Measurements from ENCODE around the gene TRAPPC4.
"Not testable (repeated sequence)": the region's sequence is repeated elsewhere in the genome, so short reads cannot be mapped to it uniquely, and the experiment has no call there.

The TRAPPC4 gene

DNA sequence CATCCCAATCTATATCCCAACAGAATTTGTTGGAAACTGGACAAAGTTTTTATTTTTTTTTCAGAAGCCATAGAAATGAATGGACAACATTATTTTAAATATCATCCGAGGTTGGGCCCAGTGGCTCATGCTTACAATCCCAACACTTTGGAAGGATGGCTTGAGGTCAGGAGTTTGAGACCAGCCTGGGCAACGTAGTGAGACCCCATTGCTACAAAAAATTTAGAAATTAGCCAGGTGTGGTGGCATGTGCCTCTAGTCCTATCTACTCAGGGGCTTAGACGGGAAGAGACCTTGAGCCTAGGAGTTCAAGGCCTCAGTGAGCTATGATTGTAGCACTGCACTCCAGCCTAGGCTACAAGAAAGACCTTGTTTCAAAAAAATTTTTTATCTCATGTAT lies 16.2 kb downstream of the TRAPPC4 start:
- no peak for DNase-seq

DNA sequence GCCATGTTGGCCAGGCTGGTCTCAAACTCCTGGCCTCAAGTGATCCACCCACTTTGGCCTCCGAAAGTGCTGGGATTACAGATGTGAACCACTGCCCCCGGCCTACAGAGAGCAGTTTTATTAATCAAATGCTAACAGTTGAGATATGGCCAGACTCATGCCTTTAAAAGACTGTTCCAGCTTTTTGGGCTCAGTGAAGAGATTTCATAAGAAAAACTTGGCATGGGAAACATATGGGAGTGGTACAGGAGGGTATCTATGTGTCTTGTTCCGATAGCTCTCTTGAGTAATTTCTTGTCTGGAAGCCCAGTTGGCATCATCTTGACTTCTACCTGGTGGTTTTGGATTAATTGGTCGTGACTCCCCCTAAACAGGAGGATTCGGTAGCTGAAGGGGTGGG lies 20.3 kb downstream of the TRAPPC4 start:
- no peak for DNase-seq

DNA sequence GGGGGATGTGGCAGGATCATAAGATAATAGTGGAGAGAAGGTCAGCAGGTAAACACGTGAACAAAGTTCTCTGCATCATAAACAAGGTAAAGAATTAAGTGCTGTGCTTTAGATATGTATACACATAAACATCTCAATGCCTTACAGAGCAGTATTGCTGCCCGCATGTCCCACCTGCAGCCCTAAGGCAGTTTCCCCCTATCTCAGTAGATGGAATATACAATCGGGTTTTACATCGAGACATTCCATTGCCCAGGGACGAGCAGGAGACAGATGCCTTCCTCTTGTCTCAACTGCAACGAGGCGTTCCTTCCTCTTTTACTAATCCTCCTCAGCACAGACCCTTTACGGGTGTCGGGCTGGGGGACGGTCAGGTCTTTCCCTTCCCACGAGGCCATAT lies 20.9 kb downstream of the TRAPPC4 start:
- not testable (repeated sequence) for DNase-seq

DNA sequence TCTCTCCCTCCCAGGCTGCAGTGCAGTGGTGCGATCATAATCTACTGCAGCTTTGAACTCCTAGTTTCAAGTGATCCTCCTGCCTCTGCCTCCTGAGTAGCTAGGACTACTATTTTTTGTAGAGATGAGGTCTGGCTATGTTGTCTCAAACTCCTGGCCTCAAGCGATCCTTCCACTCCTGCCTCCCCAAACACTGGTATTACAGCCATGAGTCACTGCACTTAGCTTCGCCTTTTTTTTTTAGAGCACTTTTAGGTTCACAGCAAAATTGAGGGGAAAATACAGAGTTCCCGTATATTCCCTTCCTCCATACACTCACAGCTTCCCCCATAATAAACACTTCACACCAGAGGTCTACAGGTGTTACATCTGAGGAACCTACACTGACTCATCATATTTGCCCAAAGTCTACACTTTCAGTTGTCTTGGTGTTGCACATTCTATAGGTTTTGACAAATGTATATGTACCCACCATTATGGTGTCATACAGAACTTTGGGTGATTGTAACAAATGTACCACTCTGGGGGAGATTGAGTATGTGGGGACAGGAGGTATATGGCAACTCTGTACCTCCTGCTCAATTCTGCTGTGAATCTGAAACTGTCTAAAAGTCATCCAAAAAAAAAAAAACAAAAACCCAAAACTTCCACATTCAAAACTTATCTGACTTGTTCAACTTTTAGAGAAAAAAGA lies 23.4 kb downstream of the TRAPPC4 start:
- DNase-seq = no peak

DNA sequence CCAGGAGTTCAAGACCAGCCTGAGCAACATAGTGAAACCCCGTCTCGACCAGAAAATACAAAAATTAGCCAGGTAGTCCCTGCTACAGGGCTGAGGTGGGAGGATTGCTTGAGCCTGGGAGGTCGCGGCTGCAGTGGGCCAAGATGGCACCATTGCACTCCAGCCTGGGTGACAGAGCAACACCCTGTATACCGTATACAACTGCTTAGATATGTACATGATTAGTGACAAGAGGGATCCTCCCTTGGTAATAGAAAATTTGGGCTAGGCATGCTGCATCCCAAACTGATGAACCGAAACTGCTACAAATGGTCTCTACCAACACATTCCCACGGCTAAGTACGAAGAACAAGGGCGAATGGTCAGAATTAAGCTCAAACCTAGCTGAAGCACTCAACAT lies 24.4 kb downstream of the TRAPPC4 start:
- no peak for DNase-seq

DNA sequence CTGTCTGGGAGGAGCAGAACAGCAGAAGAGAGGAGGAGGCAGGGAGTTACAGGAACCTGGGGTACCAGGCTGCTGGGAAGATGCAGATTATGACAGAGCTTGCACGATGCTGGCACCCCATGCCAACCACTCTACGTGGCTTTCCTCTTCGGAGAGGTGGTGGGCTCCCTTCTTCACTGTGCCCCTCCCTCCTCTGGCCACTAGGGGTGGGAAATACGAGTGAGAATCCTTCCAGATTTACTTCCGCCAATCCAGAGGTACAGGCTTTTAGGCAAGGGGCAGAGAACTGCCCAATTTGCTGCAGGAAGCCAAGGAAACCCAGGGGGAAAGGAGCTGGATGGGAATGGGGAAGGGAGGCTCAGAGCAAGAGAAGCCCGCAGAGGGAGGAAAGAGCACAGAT lies 26.1 kb downstream of the TRAPPC4 start:
- DNase-seq = no peak

DNA sequence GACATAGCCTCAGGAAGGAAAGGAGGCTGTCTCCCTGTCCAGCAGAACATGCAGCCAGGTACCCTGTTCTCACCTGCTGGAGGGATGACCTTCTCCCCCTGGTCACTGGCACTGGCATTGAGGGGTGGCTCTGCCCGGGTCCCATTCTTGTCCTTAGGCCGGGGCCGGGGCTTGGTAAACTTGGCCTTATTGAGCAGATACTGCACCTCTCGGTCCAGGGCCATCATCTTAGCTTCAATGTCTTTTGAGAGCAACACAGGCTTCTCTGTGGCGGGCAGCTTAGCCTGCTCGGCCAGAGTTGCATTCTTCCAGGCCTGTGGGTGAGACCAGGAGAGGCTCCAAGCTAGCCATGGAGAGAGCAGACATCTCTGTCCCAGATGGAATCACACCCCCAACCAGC lies 27.9 kb downstream of the TRAPPC4 start:
- DNase-seq = no peak

DNA sequence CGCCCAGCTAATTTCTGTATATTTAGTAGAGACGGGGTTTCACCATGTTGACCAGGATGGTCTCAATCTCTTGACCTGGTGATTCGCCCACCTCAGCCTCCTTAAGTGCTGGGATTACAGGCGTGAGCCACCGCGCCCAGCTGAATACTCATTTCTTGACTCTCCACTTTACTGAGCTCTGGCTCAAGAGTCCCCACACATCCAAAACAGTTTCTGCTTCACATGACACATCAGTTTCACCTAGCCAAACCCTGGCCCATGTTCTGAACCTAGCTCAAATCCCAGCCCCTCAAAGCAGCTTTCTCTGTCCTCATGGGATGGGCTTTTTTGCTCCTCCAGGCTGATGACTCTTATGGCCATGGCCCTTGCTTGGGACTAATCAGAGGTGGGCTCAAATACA lies 28.6 kb downstream of the TRAPPC4 start:
- DNase-seq = no peak

DNA sequence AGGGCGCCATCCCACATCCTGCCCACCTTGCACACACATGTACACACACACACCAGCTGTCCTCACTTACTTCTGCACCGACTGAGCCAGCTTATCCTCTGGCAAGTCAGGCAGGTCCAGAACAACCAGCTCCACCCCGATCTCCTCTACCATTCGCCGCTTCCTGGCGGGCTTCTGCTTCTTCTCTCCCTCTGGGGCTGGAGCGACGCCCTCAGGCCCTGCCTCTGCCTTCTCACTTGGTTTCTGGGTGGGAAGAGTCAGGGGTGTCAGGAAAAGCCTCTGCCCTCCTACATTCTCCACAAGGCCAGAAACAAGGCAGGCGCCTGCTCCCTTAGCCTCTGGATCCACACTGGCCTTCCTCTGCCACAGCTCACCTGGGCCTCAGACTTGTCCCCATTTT lies 30.1 kb downstream of the TRAPPC4 start:
- no peak for DNase-seq

DNA sequence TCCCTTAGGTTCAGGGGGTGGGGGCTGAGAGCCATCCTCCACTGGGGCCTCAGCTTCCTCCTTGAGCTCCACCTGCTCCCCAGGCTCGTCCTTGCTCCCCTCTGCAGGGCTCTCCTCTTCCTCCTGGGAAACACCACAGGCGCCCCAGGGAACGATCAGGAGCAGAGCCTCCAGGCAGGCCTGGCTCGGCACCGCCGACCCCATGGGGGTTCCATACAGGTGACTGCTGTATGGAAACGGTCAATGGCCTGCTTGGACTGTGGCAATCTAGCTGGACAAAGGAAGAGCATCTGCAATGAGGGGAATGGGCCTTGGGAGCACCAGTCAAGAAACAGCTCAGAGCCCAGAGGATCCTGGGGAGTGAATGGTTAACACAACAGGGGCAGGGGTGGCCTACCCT lies 30.5 kb downstream of the TRAPPC4 start:
- DNase-seq = no peak

DNA sequence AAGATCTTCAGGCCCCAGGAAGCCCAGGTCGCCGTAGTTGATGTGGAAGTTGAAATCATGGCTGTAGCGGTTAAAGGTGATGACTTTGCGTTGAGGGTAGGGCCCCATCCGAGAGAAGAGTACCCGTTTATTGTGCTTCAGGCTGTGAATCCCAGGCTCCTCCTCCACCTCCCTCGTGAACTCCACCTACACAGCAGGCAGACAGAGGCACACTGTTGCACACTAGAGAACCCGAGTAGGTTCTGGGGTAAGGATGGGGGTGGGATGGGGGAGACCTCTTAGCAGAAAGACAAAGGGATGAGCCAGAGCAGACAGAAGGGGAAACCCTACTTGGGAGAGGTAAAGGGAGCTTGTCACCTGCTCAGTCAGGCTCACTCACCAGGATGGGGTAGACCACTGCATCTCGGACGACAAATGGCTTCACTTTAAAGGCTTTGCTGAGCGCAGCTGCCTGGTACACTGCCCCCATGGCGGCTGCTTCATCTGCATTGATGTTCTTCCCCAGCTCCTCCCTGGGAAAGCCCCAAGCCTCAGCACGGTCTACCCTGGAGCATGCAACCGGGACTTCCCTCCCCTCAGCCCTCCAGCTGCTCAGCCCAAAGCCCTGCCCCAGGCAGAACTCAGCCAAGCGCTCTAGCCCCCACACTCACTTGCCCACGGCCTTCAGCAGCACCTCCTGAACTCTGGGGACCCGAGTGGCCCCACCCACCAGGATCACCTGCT lies 33.0 kb downstream of the TRAPPC4 start:
- DNase-seq = no peak

DNA sequence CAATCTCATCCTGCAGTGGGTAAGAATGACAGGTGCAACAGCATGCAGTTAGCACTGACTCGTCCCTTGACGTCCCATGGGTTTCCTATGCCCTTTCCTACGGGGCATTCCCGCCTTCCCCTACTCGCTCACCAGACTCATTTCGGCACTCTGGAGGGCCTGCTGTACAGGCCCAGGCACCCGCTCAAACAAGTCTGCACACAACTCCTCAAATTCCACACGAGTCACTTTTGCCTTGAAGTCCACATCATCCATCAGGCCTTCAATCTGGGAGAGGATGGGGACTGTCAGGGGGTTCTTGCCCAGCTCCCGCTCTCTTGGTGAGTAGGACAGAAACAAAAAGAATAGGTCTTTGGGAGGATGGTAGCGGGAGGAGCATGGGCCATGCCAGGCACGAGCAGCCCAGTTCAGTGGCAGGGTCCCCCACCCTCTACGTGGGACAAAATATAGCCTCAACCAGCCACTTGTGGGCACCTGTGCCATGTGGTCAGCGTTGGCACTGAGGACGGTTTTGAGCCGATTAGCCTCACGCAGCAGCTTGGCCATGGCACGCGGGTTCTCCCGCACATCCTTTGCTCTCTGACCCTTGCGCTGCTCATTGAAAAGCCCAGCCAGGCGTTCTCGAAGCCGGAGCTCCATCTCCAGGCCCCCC lies 33.7 kb downstream of the TRAPPC4 start:
- no peak for DNase-seq

DNA sequence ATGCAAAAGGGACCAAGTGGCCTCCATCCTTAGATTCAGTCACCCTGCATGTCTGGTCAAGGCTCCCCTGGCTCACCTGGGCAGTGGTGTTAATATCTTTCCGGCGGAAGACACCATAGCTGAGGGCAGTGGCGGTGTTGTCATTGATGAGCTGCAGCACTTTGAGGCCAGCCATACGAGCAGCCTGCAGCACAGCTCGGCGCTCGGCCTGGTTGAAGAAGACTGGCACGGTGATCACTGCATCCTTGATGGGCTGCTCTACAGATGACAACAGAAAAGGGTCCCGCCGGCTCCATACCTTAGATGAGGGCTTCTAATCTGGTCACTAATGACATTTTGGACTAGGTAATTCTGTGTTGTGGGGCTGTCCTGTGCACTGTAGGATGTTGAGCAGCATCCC lies 35.9 kb downstream of the TRAPPC4 start:
- DNase-seq = no peak

DNA sequence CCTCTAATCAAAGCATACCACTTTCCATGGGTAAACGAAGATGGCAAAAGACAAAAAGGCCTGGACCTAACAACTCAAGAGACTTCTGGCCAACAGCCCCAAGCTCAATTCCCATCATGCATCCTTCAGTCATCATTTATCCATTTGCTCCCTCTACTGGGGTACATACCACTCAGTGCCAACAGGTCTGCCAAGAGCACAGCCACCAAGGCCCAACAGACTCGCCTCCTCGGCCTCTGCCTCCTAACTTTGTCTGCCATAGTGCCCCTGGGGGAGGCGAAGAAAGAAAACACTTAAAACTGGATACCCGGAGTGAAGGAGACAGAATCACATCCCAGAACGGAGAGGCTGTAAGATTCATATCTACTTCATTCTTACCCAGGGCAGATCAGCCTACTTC lies 37.3 kb downstream of the TRAPPC4 start:
- no peak for DNase-seq

DNA sequence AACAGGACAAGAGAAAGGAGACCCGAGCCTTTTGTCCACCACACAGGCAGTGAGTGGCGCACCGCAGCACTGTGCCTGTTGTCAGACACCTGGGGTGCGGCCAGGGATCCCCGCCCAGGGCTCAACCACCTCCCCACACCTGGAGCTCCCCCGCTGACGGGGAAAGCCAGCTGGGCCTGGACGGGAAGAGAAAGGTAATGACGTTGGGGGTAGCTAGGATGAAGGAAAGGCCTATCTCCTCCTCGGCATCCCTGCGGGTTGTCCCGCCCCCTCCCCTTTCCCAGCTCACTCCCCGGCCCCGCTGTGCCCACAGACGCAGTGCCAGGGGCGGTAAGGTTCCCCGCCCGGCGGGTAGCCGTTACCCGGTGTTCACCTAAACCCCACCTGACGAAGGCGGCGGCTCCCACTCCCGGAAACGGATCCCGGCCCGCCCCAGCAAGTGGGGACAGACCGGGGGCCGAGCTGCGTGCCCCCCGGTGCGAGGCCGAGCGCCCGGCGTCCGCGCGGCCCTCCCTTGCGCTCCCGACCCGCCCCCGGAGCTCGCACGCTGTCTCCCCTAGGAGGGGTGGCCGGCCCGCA lies 37.9 kb downstream of the TRAPPC4 start:
- DNase-seq = no peak

DNA sequence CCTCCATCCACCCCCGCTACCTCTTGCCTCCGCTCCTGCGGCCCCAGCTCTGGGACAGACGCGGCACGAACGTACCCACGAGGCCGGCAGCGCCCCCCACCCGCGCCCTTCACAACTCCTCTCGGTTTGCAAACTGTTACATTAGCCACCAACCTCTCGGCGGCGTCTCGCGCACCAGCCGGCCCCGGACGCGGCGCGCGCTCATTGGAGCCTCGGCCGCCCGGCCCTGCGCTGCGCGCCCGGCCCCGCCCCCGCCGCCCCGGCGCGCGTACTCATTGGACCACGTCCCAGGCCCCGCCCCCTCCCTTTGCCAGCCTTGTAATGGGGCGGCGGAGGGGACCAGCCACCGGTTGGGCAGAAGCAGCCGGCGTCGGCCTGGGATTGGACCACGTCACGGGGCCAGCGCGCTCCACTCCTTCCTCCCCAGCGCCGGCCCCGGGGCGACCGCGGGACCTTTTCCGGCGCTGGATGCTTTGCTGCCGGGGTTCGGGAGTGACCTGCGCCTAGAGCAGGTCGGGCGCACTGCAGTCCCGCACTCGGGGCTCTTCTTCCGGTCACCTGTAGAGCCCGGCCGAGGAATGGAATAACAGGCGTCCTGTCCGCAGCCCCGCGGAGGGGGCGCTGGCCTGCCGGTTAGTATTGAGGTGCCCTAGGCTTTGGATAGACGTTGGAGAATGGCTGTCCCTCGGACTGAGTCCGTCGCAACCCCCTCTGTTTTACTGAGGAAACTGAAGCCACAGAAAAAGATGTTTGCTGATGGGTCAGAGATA lies 38.6 kb downstream of the TRAPPC4 start, which contains the start of gene HYOU1:
TSS of gene HYOU1 (minus strand) at position 206 of the 770 bp plus-strand sequence. CDS start 1,045 bp downstream, outside the sequence.
- DNase-seq = peak; percentile 35

DNA sequence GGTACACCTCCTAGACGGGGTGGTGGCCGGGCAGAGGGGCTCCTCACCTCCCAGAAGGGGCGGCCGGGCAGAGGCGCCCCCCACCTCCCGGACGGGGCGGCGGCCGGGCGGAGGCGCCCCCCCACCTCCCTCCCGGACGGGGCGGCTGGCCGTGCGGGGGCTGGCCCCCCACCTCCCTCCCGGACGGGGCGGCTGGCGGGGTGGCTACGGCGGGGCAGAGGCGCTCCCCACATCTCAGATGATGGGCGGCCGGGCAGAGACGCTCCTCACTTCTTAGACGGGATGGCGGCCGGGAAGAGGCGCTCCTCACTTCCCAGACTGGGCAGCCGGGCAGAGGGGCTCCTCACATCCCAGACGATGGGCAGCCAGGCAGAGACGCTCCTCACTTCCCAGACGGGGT lies 40.6 kb downstream of the TRAPPC4 start:
- not testable (repeated sequence) for DNase-seq

DNA sequence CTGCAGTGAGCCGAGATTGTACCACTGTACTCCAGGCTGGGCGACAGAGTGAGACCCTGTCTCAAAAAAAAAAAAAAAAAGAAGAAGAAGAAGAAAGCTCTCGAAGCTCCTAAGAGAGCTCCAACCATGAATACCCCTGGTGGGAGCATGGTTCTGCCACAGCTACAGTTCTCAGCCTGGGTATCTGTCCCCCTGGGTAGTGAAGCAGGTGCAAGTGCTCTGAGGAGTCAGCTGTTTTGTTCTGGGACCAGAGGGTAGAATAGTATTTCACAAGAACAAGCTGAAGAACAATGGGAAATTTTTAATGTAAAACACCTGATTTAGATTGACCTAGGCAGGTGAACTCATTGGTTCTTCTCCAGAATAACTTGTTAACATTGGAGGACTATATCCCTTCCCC lies 42.7 kb downstream of the TRAPPC4 start:
- DNase-seq = no peak

DNA sequence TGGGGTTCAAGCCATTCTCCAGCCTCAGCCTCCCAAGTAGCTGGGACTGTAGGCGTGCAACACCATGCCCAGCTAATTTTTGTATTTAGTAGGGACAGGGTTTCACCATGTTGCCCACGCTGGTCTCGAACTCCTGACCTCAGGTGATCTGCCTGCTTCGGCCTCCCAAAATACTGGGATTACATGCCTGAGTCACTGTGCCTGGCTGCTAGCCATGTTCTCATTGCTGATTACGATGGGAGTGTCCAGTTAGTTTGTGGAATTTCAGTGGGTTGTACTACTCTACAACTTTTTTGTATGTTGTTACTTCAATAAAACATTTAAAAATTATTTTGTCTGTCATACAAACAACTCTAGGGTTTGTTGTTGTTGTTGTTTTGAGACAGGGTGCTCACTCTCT lies 44.2 kb downstream of the TRAPPC4 start:
- DNase-seq = no peak

DNA sequence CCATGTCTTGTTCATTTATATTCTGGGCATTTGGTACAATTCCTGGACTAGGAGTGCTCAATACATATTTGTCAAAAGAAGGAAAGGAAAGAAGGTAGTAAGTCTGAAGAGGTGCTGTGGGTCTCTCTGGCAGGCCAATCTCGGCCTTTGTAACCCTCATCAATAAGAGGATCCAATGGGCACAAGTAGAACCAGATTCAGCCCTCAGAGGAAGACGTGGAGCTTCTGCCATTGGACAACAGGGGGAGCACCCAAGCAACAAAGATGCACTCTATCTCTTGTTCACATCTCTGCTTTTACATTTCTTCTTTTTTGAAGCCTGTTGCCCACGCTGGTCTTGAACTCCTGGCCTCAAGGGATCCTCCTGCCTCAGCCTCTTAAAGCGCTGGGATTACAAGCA lies 46.8 kb downstream of the TRAPPC4 start:
- no peak for DNase-seq

DNA sequence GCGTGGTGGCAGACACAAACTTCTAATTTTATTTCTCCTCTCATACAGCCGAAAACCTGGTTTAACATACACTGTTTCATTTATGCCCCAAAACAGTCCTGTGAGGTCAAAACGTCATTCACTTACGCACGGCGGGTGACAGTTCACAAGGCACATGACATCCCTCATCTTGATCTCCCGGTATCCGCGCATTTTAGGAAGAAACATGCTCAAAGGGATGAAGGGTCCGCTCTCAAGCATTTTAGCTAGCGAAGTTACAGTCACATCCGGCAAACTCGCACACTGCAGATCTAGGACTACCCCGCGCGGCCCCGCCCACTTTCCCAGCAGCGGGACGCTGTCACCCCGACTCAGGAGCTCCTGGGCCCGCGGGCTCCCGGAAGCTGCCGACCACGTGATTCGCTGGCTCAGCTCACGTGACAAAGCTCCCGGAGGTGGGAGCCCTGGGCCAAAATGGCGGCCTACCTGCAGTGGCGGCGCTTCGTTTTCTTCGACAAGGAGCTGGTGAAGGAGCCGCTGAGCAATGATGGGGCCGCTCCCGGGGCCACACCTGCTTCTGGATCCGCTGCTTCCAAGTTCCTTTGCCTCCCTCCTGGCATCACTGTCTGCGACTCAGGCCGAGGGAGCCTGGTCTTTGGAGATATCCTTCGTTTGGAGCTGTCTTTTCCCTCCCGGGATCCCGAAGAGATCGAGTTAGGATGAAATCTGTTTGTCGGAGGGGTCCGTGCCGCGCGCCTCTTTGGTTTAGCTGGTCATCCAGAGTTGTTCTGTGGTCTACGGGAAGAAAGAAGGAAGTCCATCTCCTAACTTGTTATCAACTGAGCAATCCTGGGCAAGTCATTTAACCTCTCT lies 49.0 kb downstream of the TRAPPC4 start, which contains the start of gene VPS11:
TSS of gene VPS11 (plus strand) at position 448 of the 852 bp plus-strand sequence. CDS start at position 454, 6 bp downstream.
- peak; percentile 82 for DNase-seq

Measured in SIG-M5 (cell line).